ENCODE measurements around the gene CACNA2D2. TPM values are rescaled to one million over a fixed set of nuclear protein-coding genes. Genes with fewer than 3 reads are reported as not detected.
A peak's percentile ranks its signal among the peaks of the same experiment; 100 is the strongest.

Gene CACNA2D2
- total RNA-seq, 4 donors from 2014 or later = 0.31 to 1.7 (median 0.66) TPM

DNA sequence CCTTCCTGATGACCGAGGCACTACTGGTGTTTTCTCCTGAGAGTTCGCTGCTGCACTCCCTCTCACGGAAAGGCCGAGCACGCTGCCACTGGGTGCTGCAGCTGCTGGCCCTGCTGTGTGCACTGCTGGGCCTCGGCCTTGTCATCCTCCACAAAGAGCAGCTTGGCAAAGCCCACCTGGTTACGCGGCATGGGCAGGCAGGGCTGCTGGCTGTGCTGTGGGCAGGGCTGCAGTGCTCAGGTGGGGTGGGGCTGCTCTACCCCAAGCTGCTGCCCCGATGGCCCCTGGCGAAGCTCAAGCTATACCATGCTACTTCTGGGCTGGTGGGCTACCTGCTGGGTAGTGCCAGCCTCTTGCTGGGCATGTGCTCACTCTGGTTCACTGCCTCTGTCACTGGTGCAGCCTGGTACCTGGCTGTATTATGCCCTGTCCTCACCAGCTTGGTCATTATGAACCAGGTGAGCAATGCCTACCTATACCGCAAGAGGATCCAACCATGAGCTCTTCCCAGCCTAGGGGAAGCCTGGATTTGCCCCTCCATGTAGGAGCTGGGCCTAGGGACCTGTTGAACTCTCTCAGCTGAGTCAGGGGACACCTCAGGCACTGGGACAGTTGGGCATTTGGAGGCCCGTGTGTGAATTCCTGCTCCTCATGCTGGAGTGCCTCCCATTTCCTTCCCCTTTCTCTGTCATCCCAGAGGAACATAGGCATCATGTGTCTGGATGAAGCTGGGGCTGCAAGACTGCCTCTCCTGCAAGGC is 150.0 kb downstream of the CACNA2D2 start:
- no peaks in the 10 kb centered on the region for H3K9me3 ChIP-seq
- no peaks in the 10 kb centered on the region for H3K27me3 ChIP-seq
- WGBS, 2 donors (ENCODE audit: low coverage in 1 of 2) = 29% methylated on average over 1 of the region's 12 CpGs; no CpG with 5 or more reads in 1 of the 2 donors
- no peak for ATAC-seq
- peaks cover 4 to 91% (median 50%) of the 10 kb centered on the region in 3 donors for H3K4me1 ChIP-seq
- no peak overlapping the region for H3K4me3 ChIP-seq
- H3K36me3 ChIP-seq = peaks cover 0 to 59% of the 10 kb centered on the region in 2 donors
- peak; percentile 4 for TF ChIP-seq POLR2AphosphoS5 (IDR thresholded peaks at IDR 0.05)
- TF ChIP-seq EP300 (IDR thresholded peaks at IDR 0.05) = no peak
- no peak overlapping the region for H3K27ac ChIP-seq

DNA sequence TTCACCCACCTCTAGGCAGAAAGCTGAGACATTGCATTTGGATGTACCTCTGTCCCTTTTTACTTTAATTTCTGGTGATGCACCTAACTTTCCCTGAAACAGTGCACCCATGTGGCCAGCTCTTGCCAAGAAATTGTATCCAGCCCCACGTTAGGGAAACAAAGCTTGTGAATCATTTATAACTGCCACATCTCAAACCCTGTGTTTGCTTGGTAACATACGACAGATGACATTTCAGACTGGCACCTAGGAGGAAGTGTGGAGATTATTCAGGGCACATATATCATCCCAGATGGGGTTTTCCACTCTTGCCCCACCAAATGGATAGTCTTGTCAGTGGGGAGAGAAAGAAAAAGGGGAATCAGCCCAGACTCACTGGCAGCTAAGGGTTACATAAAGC is 150.7 kb downstream of the CACNA2D2 start:
- ATAC-seq = no peak
- 21% methylated on average over 2 of the region's 2 CpGs; no CpG with 5 or more reads in 1 of the 2 donors for WGBS, 2 donors (ENCODE audit: low coverage in 1 of 2)
- H3K4me3 ChIP-seq = no peak overlapping the region

DNA sequence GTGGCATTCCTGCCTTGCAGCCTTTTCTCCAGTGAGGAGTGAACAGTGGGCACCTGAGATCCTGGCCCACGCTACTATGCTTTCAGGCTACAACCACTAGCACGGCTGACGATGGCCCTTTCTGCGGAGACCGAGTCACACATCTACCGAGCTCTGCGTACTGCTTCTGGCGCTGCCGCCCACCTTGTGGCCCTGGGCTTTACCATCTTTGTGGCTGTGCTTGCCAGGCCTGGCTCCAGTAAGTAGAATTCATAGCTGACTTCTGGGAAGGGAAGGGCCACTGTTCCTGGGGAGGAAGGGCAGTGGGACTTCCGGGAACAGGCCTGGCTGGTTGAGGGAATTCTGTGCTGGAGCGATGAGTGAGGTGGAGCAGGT is 152.1 kb downstream of the CACNA2D2 start:
- peaks cover 0 to 54% of the 10 kb centered on the region in 2 donors for H3K36me3 ChIP-seq
- TF ChIP-seq POLR2AphosphoS5 (IDR thresholded peaks at IDR 0.05) = peak; percentile 2
- TF ChIP-seq POLR2A (IDR thresholded peaks at IDR 0.05) = no peak
- H3K27ac ChIP-seq = peak overlapping the region in 3 of 4 donors; percentile 94 to 99 (median 95)
- H3K4me1 ChIP-seq = peaks cover 0 to 85% (median 29%) of the 10 kb centered on the region in 3 donors
- no peaks in the 10 kb centered on the region for H3K27me3 ChIP-seq
- ATAC-seq = no peak
- H3K4me3 ChIP-seq = peak overlapping the region; percentile 50 to 75
- H3K9me3 ChIP-seq = no peaks in the 10 kb centered on the region
- WGBS, 2 donors (ENCODE audit: low coverage in 1 of 2) = 38 to 63% methylated on average over 5 to 11 of the region's 11 CpGs

More for the DNA sequence above, 150.7 kb downstream of the CACNA2D2 start:
- Histone ChIP-seq H3K9me3 (no peaks in the 10 kb centered on the region), H3K27me3 (no peaks in the 10 kb centered on the region), H3K4me1 (peaks cover 1 to 88% (median 44%) of the 10 kb centered on the region in 3 donors), H3K27ac (peak overlapping the region in 1 of 4 donors; percentile 94), H3K36me3 (peaks cover 0 to 64% of the 10 kb centered on the region in 2 donors)
- TF ChIP-seq EP300 (IDR thresholded peaks at IDR 0.05) (no peak), POLR2A (IDR thresholded peaks at IDR 0.05) (no peak), POLR2AphosphoS5 (IDR thresholded peaks at IDR 0.05) (no peak)
- TF ChIP-seq, protein P1, sequence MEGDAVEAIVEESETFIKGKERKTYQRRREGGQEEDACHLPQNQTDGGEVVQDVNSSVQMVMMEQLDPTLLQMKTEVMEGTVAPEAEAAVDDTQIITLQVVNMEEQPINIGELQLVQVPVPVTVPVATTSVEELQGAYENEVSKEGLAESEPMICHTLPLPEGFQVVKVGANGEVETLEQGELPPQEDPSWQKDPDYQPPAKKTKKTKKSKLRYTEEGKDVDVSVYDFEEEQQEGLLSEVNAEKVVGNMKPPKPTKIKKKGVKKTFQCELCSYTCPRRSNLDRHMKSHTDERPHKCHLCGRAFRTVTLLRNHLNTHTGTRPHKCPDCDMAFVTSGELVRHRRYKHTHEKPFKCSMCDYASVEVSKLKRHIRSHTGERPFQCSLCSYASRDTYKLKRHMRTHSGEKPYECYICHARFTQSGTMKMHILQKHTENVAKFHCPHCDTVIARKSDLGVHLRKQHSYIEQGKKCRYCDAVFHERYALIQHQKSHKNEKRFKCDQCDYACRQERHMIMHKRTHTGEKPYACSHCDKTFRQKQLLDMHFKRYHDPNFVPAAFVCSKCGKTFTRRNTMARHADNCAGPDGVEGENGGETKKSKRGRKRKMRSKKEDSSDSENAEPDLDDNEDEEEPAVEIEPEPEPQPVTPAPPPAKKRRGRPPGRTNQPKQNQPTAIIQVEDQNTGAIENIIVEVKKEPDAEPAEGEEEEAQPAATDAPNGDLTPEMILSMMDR (IDR thresholded peaks at IDR 0.05) = no peak

DNA sequence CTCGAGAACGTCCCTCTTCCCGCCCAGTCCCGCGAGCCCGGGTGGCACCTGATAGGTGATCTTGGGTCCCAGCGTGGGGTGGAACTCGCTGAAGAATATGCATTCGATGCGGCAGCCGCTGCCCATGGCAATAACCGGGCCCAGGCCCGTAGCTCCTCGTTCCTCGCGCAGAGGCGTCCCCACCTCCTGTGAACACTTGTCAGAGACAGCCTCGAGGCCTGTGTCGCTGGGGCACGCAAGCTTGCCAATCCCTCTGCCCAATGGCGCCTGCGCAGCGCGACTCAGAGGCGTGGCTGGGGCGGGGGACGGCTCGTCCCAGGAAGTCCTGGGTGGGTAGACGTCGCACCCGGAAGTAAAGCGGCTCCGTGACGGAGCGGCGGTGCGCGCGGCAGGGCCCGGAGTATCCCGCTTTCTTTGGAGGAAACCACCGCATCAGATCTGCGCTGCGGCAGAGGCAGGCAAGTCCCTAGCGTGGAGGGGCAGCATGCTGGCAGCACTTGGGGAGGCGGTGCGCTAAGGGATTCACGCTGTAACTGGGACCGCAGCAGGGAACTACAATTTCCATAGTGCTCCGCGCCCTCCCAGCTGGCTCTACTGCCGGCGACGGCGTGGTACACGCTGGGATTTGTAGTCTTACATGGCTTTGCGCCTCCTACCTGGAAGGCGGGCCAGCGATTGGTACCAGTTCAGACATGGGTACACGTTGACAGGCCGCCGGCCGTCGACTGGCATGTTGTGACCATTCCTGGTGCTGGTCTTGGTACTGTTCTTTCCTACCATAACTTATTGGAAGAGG is 152.7 kb downstream of the CACNA2D2 start, which contains the start of the genes CYB561D2 and NPRL2:
Gene CYB561D2 (plus strand): TSS at position 336 of the 796 bp plus-strand sequence. CDS start 572 bp downstream, outside the sequence.
Gene NPRL2 (minus strand): TSS at position 249 of the 796 bp plus-strand sequence. CDS start 123 bp downstream, at position 126.
- no peaks in the 10 kb centered on the region for H3K9me3 ChIP-seq
- no peaks in the 10 kb centered on the region for H3K27me3 ChIP-seq
- 0% methylated on average over 6 of the region's 64 CpGs; no CpG with 5 or more reads in 1 of the 2 donors for WGBS, 2 donors (ENCODE audit: low coverage in 1 of 2)
- peaks cover 0 to 84% (median 28%) of the 10 kb centered on the region in 3 donors for H3K4me1 ChIP-seq
- peak within 1 kb of the TSS; percentile 50 to 75 for H3K4me3 ChIP-seq
- H3K36me3 ChIP-seq = peaks cover 0 to 49% of the 10 kb centered on the region in 2 donors
- H3K27ac ChIP-seq = peak within 1 kb of the TSS; percentile 63 to 99 (median 94)
- ATAC-seq = peak; percentile 95
- TF ChIP-seq EP300 (IDR thresholded peaks at IDR 0.05) (no peak), POLR2A (IDR thresholded peaks at IDR 0.05) (peak; percentile 68 to 73), POLR2AphosphoS5 (IDR thresholded peaks at IDR 0.05) (peak; percentile 79)
- TF ChIP-seq, protein P1 (IDR thresholded peaks at IDR 0.05) = peak in 1 of 4 experiments; percentile 17

DNA sequence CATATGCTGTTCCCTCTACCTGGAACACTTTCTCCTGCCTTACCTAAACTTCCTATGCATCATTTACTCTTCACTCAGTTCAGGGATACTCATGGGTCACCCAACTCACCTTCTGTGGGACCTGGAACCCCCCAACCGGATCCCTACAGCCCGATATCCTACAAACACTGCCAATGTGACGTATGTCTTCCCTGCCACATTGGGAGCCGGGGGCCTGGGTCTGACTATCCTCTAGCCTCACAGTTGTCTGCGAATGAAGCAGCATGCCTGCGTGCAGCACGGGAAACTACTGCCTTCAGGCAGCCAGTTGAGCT is 153.3 kb downstream of the CACNA2D2 start:
- WGBS, 2 donors (ENCODE audit: low coverage in 1 of 2) = 0 to 20% methylated on average over 2 of the region's 7 CpGs
- no peak for ATAC-seq

More for the DNA sequence above, 153.3 kb downstream of the CACNA2D2 start:
- no peaks in the 10 kb centered on the region for H3K9me3 ChIP-seq
- H3K4me1 ChIP-seq = peaks cover 0 to 84% (median 30%) of the 10 kb centered on the region in 3 donors
- peaks cover 0 to 43% of the 10 kb centered on the region in 2 donors for H3K36me3 ChIP-seq
- H3K27ac ChIP-seq = peak overlapping the region; percentile 18 to 99 (median 94)
- no peaks in the 10 kb centered on the region for H3K27me3 ChIP-seq
- peak overlapping the region; percentile 50 to 75 for H3K4me3 ChIP-seq
- no peak for TF ChIP-seq POLR2AphosphoS5 (IDR thresholded peaks at IDR 0.05)
- TF ChIP-seq, protein P1 (IDR thresholded peaks at IDR 0.05) = no peak
- TF ChIP-seq POLR2A (IDR thresholded peaks at IDR 0.05) = no peak
- no peak for TF ChIP-seq EP300 (IDR thresholded peaks at IDR 0.05)
